OCI-LY1 (cell line): ENCODE data around the gene CDKN2AIPNL.

Experiments used
- EZH2 ChIP-seq: fragments of 200-600 bp; sonication (generic), shearing (Covaris generic); IDR thresholded peaks from 2 replicates; pipeline ENCODE4 v1.8.0; 2017; ENCODE audit warnings: borderline replicate concordance, mixed run types, mild to moderate bottlenecking, antibody characterized with exemption, low read length, moderate library complexity, mixed read lengths
- TF ChIP-seq, protein P1 (sequence below): fragments of 200-600 bp; sonication (generic), shearing (Covaris generic); IDR thresholded peaks from 2 replicates; pipeline ENCODE4 v1.5.1; 2017; ENCODE audit warnings: mild to moderate bottlenecking, antibody characterized with exemption, low read length, moderate library complexity, mixed read lengths

DNA sequence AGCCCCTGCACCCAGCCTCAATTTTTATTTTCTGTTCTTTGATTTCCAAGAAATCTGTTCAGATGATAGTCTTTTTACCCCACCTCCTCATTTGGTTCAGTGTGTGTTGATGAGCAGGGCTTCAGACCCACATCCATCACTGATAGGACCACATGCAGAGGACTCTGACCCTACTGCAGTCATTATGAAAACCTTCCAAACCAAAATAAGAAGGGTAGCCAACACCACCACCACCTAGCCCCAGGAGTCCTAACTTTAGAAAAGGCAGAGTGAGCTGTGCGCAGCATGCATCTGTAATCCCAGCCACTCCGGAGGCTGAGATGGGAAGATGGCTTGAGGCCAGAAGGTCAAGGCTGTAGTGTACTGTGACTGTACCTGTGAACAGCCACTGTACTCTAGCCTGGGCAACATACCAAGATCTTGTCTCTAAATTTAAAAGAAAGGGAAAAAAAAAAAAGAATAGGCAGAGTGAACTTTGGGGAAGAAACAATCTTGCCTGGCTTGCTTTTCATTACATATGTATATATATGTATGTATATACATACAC, 13.0 kb downstream of the CDKN2AIPNL start:
- TF ChIP-seq, protein P1, sequence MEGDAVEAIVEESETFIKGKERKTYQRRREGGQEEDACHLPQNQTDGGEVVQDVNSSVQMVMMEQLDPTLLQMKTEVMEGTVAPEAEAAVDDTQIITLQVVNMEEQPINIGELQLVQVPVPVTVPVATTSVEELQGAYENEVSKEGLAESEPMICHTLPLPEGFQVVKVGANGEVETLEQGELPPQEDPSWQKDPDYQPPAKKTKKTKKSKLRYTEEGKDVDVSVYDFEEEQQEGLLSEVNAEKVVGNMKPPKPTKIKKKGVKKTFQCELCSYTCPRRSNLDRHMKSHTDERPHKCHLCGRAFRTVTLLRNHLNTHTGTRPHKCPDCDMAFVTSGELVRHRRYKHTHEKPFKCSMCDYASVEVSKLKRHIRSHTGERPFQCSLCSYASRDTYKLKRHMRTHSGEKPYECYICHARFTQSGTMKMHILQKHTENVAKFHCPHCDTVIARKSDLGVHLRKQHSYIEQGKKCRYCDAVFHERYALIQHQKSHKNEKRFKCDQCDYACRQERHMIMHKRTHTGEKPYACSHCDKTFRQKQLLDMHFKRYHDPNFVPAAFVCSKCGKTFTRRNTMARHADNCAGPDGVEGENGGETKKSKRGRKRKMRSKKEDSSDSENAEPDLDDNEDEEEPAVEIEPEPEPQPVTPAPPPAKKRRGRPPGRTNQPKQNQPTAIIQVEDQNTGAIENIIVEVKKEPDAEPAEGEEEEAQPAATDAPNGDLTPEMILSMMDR, result no peak
- TF ChIP-seq EZH2, result no peak
